BJ (cell line): ENCODE data around the gene CNST. TPM values are rescaled to one million over a fixed set of nuclear protein-coding genes. Genes with fewer than 3 reads are reported as not detected.
"Not testable (repeated sequence)": the region's sequence is repeated elsewhere in the genome, so short reads cannot be mapped to it uniquely, and the experiment has no call there.

Experiments
- CTCF ChIA-PET: fragments of 350-600 bp; formaldehyde crosslinking; extraction: SDS; loops from one replicate; lab custom pipeline; 2021; ENCODE audit warnings: antibody characterized with exemption, inconsistent platforms; lab: Yijun Ruan, JAX
- POLR2A ChIA-PET: fragments of 300-600 bp; sonication (Branson Sonifier 250); formaldehyde crosslinking; extraction: SDS; loops from one replicate; lab custom pipeline; 2021; ENCODE audit warnings: antibody characterized with exemption; lab: Charles Lee
- DNase-seq: peaks from one replicate; pipeline ENCODE4 v3.0.0-alpha.2; 2011; ENCODE audit warnings: low read depth
- H3K27me3 ChIP-seq: 2 replicates; pipeline ENCODE4 v1.6.0; 2011; ENCODE audit warnings: low read length; ENCODE audit not compliant: control insufficient read depth, insufficient read depth
- H3K36me3 ChIP-seq: 2 replicates; pipeline ENCODE4 v1.5.1; 2011; ENCODE audit warnings: low read length; ENCODE audit not compliant: control insufficient read depth, insufficient read depth
- H3K4me3 ChIP-seq: 2 replicates; pipeline ENCODE4 v1.5.1; 2011; ENCODE audit warnings: low read depth, mild to moderate bottlenecking, control low read depth, low read length
- polyA plus RNA-seq: library from polyadenylated mRNA; depleted of rRNA; stranded (reverse); fragments of >200 nt; gene quantifications from 2 replicates; pipeline ENCODE4 v1.2.3, GENCODE V29; 2011
- TF ChIP-seq, protein P1 (sequence below): IDR thresholded peaks from 2 replicates; pipeline ENCODE4 v1.5.1; 2011; ENCODE audit warnings: low read depth, mild to moderate bottlenecking, control low read depth, inconsistent platforms, low read length, moderate library complexity; ENCODE audit not compliant: insufficient read depth

Gene CNST
- polyA plus RNA-seq, 1 experiment = 29.7 TPM

DNA sequence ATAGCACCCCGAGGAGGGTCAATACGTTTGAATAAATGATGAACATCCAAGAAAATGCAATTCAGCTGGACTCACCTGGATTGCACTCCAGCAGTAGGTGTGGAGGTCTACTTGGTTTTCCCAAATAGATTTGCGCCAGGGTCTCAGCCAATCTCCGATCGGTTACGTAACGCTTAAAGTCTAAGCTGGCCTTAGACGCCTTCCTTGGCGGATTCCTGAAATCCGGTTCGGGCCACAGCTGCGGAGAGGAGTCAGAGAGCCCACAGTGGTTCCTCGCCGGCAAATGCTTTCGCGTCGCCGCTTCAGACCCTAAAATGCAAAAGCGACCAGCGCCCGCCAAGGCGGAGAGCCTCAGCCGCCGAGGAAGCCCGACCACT, 517 bp upstream of the CNST start:
- ChIA-PET CTCF (interaction anchor here (0.7 to 1.4 kb wide), 3 partner anchors 10 to 130 kb away, joined by 3 to 4 read pairs (median 3); no protein-coding TSS in a partner anchor), POLR2A (no interaction called here)
- no peaks in the 10 kb centered on the region; the same call in 1 of the 2 replicates for H3K36me3 ChIP-seq
- H3K27me3 ChIP-seq = no peaks in the 10 kb centered on the region
- TF ChIP-seq, protein P1, sequence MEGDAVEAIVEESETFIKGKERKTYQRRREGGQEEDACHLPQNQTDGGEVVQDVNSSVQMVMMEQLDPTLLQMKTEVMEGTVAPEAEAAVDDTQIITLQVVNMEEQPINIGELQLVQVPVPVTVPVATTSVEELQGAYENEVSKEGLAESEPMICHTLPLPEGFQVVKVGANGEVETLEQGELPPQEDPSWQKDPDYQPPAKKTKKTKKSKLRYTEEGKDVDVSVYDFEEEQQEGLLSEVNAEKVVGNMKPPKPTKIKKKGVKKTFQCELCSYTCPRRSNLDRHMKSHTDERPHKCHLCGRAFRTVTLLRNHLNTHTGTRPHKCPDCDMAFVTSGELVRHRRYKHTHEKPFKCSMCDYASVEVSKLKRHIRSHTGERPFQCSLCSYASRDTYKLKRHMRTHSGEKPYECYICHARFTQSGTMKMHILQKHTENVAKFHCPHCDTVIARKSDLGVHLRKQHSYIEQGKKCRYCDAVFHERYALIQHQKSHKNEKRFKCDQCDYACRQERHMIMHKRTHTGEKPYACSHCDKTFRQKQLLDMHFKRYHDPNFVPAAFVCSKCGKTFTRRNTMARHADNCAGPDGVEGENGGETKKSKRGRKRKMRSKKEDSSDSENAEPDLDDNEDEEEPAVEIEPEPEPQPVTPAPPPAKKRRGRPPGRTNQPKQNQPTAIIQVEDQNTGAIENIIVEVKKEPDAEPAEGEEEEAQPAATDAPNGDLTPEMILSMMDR = no peak
- H3K4me3 ChIP-seq = peak overlapping the region; percentile 97
- DNase-seq = no peak

DNA sequence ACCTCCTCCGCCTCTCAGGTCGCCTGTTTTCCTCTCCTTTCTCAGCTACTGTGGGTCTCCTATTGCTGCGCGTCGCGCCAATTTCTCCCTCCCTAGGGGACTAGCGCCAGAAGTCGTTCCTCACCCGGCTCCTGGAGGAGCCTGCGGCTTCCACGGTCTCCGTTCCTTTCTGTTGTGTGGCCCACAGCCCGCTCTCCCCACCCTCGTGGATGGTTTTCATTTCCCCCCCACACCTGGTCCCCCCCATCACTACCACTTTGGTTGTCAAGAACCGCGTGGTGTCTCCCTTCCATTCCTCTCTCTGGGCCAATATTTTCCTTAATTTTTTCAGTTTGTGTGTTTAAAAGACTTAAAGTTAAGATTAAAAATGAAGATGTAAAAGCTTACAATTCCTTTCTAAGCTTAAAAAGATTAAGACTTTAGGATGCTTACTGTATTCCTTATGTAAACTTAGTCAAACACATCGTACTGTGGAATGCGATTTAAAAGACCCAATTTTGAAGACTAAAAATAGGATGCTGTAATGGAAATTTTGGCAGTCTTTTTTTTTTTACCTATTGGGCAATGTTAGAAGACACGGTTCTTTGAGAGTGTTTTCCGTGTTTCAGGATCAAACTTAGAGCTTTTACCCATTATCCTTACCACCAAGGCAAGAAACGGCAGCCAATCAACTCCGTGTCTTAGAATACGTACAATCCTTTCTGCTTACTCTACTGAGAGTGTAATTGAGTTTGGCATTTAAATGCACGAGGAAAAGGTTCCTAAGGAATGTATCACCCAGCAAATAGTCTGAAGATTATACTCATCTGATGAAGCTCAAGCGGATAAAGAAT, 773 bp downstream of the CNST start:
- peak overlapping the region; percentile 97 for H3K4me3 ChIP-seq
- DNase-seq = peak; percentile 67
- ChIA-PET POLR2A (interaction anchor here (1.2 to 1.5 kb wide), 2 partner anchors 11 to 66 kb away, joined by 3 to 4 read pairs; no protein-coding TSS in a partner anchor), CTCF (interaction anchor here (1.0 to 1.2 kb wide), 4 partner anchors 12 to 133 kb away, joined by 3 to 5 read pairs (median 3); no protein-coding TSS in a partner anchor)
- TF ChIP-seq, protein P1 = no peak
- H3K36me3 ChIP-seq = no peaks in the 10 kb centered on the region; the same call in 1 of the 2 replicates
- H3K27me3 ChIP-seq = no peaks in the 10 kb centered on the region

DNA sequence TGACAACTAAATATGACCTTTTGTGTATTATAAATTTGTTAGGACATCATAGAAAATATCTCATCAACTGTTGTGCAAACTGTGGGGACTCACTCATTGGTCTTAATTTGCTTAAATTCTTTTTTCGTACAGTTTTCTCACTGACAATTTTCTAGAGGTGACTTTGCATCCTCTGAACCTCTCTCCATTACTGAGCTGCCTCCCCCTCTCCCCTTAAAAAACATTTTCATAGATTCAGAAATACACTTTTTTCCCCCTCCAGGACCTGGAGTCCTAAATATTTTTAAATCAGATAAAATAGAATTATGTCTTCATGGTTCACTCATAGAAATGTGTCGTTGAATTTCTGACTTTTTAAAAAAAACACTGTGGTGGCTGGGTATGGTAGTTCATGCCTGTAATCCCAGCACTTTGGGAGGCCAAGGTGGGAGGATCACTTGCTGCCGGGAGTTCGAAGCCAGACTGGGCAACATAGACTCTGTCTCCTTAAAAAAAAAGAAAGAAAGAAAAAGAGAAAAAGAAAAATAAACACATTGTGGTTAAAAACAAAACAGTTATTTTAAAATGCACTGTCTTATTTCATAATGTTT, 1.5 kb downstream of the CNST start:
- no peaks in the 10 kb centered on the region for H3K27me3 ChIP-seq
- TF ChIP-seq, protein P1 = no peak
- no peak for DNase-seq
- POLR2A ChIA-PET = interaction anchor here (1.2 to 1.5 kb wide), 2 partner anchors 10 to 65 kb away, joined by 3 to 4 read pairs; no protein-coding TSS in a partner anchor
- peak overlapping the region; percentile 97 for H3K4me3 ChIP-seq
- no peaks in the 10 kb centered on the region; the same call in 1 of the 2 replicates for H3K36me3 ChIP-seq
- CTCF ChIA-PET = interaction anchor here (1.0 to 1.2 kb wide), 3 partner anchors 11 to 132 kb away, joined by 3 to 5 read pairs (median 3); no protein-coding TSS in a partner anchor

DNA sequence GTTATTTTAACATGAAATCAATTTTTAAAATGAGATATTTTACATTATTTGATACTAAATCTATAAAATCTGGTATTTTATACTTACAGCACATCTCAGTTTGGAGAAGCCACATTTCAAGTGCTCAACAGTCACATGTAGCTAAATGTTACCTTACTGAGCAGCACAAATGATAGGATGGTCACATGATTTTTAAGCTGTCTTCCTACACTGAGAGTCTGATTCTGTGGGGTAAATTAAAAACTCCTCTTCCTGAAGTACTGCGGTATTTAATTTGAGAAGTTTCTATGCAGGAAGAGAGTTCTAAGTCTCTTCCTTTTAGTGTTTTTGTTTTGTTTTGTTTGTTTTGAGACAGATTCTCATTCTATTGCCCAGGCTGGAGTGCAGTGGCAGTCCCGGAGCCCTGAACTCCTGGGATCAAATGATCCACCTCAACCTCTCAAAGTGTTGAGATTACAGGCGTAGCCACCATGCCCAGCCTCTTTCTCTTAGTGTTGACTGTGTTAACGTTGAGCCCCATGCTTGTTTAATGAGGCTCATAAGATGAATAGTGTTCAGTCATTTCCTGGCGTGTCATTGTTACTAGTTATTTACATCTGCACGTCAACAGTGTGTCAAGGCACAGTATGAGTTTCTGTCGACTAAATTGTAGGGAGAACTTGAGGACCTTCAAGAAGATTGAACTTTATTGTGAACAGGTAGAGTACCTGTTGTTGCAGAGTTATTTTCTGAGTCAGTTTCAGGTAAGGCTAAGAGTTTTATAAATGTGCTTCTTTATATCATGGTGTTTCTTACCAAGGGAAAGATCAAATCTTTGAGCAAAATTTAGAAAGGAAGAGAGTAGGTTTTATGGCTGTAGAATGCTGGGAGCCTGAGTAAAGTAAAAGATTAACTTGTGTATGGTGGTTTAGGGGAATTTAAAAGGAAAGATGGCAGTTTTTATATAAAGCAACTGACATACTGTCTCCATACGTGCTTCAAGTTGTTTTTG, 3.3 kb downstream of the CNST start:
- no peak overlapping the region for H3K4me3 ChIP-seq

DNA sequence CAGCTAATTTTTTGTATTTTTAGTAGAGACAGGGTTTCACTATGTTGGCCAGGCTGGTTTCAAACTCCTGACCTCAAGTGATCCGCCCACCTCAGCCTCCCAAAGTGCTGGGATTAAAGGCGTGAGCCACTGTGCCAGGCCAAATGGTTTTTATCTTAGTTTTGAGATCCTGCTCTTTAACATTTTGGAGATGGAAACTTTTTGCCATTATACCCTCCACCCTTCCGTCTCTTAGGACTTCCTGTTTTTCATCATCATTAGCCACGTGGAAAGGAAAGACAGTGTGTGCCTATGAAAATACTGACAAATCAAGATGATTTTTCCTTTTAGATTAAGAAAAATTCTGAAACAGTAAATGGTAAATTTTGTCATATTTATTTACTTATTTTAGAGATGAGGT, 5.1 kb downstream of the CNST start:
- POLR2A ChIA-PET, H3K27me3 ChIP-seq, DNase-seq, H3K4me3 ChIP-seq, H3K36me3 ChIP-seq: not testable (repeated sequence)
- CTCF ChIA-PET = interaction anchor here (1.0 kb wide), 1 partner anchor 118 kb away, joined by 3 read pairs; no protein-coding TSS in a partner anchor

More for the DNA sequence above, 3.3 kb downstream of the CNST start:
- no peak for DNase-seq
- no peaks in the 10 kb centered on the region; the same call in 1 of the 2 replicates for H3K36me3 ChIP-seq
- TF ChIP-seq, protein P1 = no peak
- H3K27me3 ChIP-seq = no peaks in the 10 kb centered on the region
- CTCF ChIA-PET = no interaction called here
- POLR2A ChIA-PET = no interaction called here
